Measurements from ENCODE around the gene TTC21A. TPM values are rescaled to one million over a fixed set of nuclear protein-coding genes. Genes with fewer than 3 reads are reported as not detected.

TTC21A gene
- total RNA-seq, 1 donor from 2014 or later: 16.1 TPM

DNA sequence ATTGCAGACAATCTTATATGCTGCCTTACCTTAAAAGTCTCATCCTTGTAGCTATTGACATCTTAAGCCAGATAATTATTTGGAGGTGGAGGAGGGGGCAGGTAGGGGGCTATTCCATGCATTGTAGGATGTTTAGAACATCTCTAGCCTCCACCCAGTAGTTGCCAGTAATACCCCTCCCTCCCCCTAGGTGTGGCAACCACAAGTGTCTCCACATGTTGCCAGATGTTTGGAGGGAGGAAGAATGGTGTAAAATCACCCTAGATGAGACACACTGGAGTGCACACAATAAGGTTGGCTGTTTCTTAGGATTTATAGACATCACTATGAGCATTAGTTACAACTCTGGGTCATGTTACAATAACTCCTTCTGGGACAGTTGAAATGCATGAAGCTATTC, 27.5 kb upstream of the TTC21A start:
- H3K4me1 Mint-ChIP-seq (ENCODE audit: low read depth): no peaks in the 10 kb centered on the region
- H3K4me3 Mint-ChIP-seq (ENCODE audit: low read depth): no peak overlapping the region
- H3K27ac Mint-ChIP-seq: no peak overlapping the region
- peaks cover 35% of the 10 kb centered on the region for H3K36me3 Mint-ChIP-seq (ENCODE audit: insufficient read depth)
- DNase-seq (ENCODE audit: low spot score, unreplicated experiment): no peak
- TF ChIP-seq, protein P1, sequence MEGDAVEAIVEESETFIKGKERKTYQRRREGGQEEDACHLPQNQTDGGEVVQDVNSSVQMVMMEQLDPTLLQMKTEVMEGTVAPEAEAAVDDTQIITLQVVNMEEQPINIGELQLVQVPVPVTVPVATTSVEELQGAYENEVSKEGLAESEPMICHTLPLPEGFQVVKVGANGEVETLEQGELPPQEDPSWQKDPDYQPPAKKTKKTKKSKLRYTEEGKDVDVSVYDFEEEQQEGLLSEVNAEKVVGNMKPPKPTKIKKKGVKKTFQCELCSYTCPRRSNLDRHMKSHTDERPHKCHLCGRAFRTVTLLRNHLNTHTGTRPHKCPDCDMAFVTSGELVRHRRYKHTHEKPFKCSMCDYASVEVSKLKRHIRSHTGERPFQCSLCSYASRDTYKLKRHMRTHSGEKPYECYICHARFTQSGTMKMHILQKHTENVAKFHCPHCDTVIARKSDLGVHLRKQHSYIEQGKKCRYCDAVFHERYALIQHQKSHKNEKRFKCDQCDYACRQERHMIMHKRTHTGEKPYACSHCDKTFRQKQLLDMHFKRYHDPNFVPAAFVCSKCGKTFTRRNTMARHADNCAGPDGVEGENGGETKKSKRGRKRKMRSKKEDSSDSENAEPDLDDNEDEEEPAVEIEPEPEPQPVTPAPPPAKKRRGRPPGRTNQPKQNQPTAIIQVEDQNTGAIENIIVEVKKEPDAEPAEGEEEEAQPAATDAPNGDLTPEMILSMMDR (IDR thresholded peaks at IDR 0.05; ENCODE audit: unreplicated experiment): no peak
- no peaks in the 10 kb centered on the region for H3K9me3 Mint-ChIP-seq (ENCODE audit: low read depth)
- H3K27me3 Mint-ChIP-seq: no peaks in the 10 kb centered on the region

DNA sequence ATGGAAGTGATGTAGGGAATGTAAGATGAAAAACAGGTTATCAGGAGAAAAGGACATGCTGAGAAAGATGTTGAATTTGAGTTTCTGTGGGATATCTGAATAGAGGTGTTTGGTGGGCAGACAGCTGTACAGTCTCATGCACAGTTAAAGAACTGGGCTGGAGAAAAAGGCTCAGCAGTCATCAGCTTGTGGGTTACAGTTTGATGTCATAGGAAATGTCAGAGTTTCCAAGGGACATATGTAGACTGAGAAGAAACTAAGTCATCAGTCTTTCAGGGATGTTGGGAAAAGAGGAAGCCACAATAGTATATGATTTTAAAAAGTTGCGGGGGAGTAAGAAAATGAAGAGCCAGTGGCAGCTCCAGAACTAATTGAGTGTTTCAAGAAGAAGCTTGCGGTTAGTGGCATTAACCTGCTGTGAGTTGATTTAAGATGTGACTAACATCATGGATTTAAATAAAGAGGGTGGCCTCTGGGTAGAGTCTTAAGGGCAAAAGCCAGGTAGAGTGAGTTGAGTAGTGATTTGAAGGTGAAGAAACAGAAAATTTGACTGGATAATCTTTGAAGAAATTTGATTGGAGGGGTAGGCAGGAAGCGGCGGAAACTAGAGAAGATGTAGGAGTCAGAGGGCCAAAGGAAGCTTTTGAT, 24.7 kb upstream of the TTC21A start:
- Mint-ChIP-seq H3K27me3 (no peaks in the 10 kb centered on the region), H3K9me3 (ENCODE audit: low read depth) (no peaks in the 10 kb centered on the region), H3K4me3 (ENCODE audit: low read depth) (no peak overlapping the region), H3K27ac (no peak overlapping the region), H3K4me1 (ENCODE audit: low read depth) (no peaks in the 10 kb centered on the region), H3K36me3 (ENCODE audit: insufficient read depth) (peaks cover 26% of the 10 kb centered on the region)
- DNase-seq (ENCODE audit: low spot score, unreplicated experiment): no peak
- TF ChIP-seq, protein P1 (IDR thresholded peaks at IDR 0.05; ENCODE audit: unreplicated experiment): no peak

DNA sequence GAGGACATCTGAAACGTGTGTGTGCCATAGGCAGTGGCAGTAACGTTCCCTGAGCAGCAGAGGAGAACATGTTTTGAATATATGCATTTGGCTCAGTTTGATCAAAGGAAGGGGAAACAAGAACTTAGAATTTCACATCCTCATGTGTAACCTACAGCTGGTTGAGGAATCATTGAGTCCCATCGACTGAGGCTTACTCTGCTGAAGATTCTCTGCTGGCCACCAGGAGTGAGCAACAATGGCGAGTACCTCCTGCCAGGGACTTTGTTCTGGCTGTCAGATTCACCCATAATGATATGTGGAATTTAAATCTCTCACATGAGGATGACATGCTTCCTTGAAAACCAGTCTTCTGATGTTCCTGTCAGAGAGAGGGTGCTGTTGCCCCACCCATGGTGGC, 21.3 kb upstream of the TTC21A start:
- Mint-ChIP-seq H3K4me3 (ENCODE audit: low read depth) (no peak overlapping the region), H3K36me3 (ENCODE audit: insufficient read depth) (peaks cover 26% of the 10 kb centered on the region), H3K4me1 (ENCODE audit: low read depth) (no peaks in the 10 kb centered on the region), H3K27me3 (no peaks in the 10 kb centered on the region), H3K9me3 (ENCODE audit: low read depth) (no peaks in the 10 kb centered on the region), H3K27ac (no peak overlapping the region)
- no peak for DNase-seq (ENCODE audit: low spot score, unreplicated experiment)
- TF ChIP-seq, protein P1 (IDR thresholded peaks at IDR 0.05; ENCODE audit: unreplicated experiment): no peak

DNA sequence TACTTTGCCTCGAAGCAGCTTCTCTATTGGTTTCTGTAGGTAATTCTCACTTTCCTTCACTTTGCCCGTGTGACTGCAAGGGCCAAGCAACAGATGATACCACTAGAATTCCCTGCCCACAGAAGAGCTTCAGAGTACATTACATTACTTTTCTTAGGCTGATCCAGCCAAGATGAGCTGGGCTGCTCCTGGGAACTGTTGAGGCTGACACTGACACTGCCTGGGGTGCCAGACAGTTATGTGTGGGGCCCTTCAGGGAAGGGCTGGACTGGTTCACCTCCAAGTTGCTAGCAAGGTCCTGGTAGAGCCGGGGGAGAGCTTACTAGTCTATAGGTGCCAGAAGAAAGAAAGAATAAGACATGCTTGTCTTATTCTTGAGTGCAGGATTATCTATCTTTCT, 19.0 kb upstream of the TTC21A start:
- Mint-ChIP-seq H3K9me3 (ENCODE audit: low read depth) (no peaks in the 10 kb centered on the region), H3K4me3 (ENCODE audit: low read depth) (no peak overlapping the region), H3K4me1 (ENCODE audit: low read depth) (no peaks in the 10 kb centered on the region), H3K27ac (no peak overlapping the region), H3K36me3 (ENCODE audit: insufficient read depth) (peaks cover 24% of the 10 kb centered on the region), H3K27me3 (no peaks in the 10 kb centered on the region)
- TF ChIP-seq, protein P1 (IDR thresholded peaks at IDR 0.05; ENCODE audit: unreplicated experiment): no peak
- DNase-seq (ENCODE audit: low spot score, unreplicated experiment): no peak

DNA sequence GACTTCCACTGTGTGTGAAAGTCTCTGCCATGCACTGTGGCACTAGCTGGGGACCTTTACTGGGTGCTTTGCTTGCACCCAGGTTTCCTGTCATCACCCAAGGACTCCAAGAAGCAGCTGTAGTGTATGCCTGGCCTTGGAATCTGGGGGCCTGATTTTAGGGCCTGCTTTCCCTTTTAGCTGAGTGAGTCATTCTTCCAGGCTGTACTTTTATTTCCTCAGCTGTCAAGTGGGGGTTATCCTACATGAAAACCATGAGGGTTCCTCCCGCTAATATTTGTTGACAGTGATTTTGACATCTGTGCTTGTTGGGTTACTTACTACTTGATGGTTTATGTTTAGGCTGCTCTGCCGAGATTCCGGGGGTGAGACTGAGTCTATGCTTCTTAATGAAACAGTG, 18.6 kb upstream of the TTC21A start:
- H3K4me1 Mint-ChIP-seq (ENCODE audit: low read depth): no peaks in the 10 kb centered on the region
- no peaks in the 10 kb centered on the region for H3K27me3 Mint-ChIP-seq
- no peak overlapping the region for H3K4me3 Mint-ChIP-seq (ENCODE audit: low read depth)
- H3K9me3 Mint-ChIP-seq (ENCODE audit: low read depth): no peaks in the 10 kb centered on the region
- peaks cover 24% of the 10 kb centered on the region for H3K36me3 Mint-ChIP-seq (ENCODE audit: insufficient read depth)
- TF ChIP-seq, protein P1 (IDR thresholded peaks at IDR 0.05; ENCODE audit: unreplicated experiment): no peak
- no peak for DNase-seq (ENCODE audit: low spot score, unreplicated experiment)
- H3K27ac Mint-ChIP-seq: no peak overlapping the region
